Measurements from ENCODE around the gene CRTC3.

GRCh38 chr15:90540768-90541167 lies 11.0 kb downstream of the CRTC3 start:
- TF ChIP-seq SP1 (IDR thresholded peaks at IDR 0.05) (no peak), CTCF (IDR thresholded peaks at IDR 0.05; ENCODE audit: low read depth, low read length, missing input control) (no peak), YY1 (IDR thresholded peaks at IDR 0.05) (no peak), NR2F2 (IDR thresholded peaks at IDR 0.05) (no peak), RAD21 (IDR thresholded peaks at IDR 0.05) (no peak)
